Endodermal cell (in vitro differentiated cells): ENCODE results near the gene PDGFA. TPM values are rescaled to one million over a fixed set of nuclear protein-coding genes. Genes with fewer than 3 reads are reported as not detected.

Experiments
- DNase-seq: peaks from one replicate; pipeline ENCODE4 v3.0.0-alpha.2; 2017
- H3K27ac ChIP-seq: 2 replicates; pipeline ENCODE4 v1.5.1; 2013; ENCODE audit warnings: mild to moderate bottlenecking, low read depth, low read length, moderate library complexity
- H3K27me3 ChIP-seq: 2 replicates; pipeline ENCODE4 v1.6.1; 2013; ENCODE audit warnings: mild to moderate bottlenecking, low read length, moderate library complexity; ENCODE audit not compliant: insufficient read depth, control insufficient read depth, poor library complexity, severe bottlenecking
- H3K36me3 ChIP-seq: 2 replicates; pipeline ENCODE4 v1.7.0; 2013; ENCODE audit warnings: mild to moderate bottlenecking, low read length, moderate library complexity; ENCODE audit not compliant: control insufficient read depth, insufficient read depth
- H3K4me1 ChIP-seq: one replicate; pipeline ENCODE4 v1.7.0; 2013; ENCODE audit warnings: low read length; ENCODE audit not compliant: control insufficient read depth, insufficient read depth
- H3K4me3 ChIP-seq: 2 replicates; pipeline ENCODE4 v1.5.1; 2013; ENCODE audit warnings: mild to moderate bottlenecking, low read length, moderate library complexity
- H3K9ac ChIP-seq: 2 replicates; pipeline ENCODE4 v1.6.1; 2013; ENCODE audit warnings: mild to moderate bottlenecking, low read length, moderate library complexity; ENCODE audit not compliant: poor library complexity, severe bottlenecking; ENCODE audit errors: extremely low read depth
- H3K9me3 ChIP-seq: 2 replicates; pipeline ENCODE4 v1.6.1; 2013; ENCODE audit warnings: mild to moderate bottlenecking, low read length, moderate library complexity; ENCODE audit not compliant: control insufficient read depth
- H3K27ac Mint-ChIP-seq: 2 replicates; pipeline ENCODE4 v1.8.0; 2020; ENCODE audit warnings: mixed read lengths
- H3K27me3 Mint-ChIP-seq: 2 replicates; pipeline ENCODE4 v1.8.0; 2021; ENCODE audit warnings: mild to moderate bottlenecking, mixed read lengths; ENCODE audit not compliant: insufficient read depth
- H3K36me3 Mint-ChIP-seq: 2 replicates; pipeline ENCODE4 v1.8.0; 2020; ENCODE audit warnings: low read depth, mixed read lengths
- H3K4me1 Mint-ChIP-seq: 2 replicates; pipeline ENCODE4 v1.8.0; 2020; ENCODE audit warnings: mixed read lengths
- H3K4me3 Mint-ChIP-seq: 2 replicates; pipeline ENCODE4 v1.8.0; 2020; ENCODE audit warnings: mild to moderate bottlenecking, moderate library complexity, mixed read lengths
- H3K9me3 Mint-ChIP-seq: 2 replicates; pipeline ENCODE4 v1.8.0; 2020; ENCODE audit warnings: mild to moderate bottlenecking, mixed read lengths
- CTCF ChIP-seq: fragments of 200-600 bp; sonication (generic); conservative IDR thresholded peaks from 2 replicates; pipeline ENCODE4 v1.5.0; 2021; ENCODE audit warnings: antibody characterized with exemption, mild to moderate bottlenecking
- WGBS, 2 experiments: methylation state at CpG; one replicate each; pipeline versions ENCODE4 v1.1.5 to v1.1.7; 2013; ENCODE audit warnings: missing lambda C conversion rate in 2 of 2, mixed read lengths in 1 of 2; ENCODE audit not compliant: insufficient coverage in 1 of 2, insufficient read length in 1 of 2; 5-methylcytosine and 5-hydroxymethylcytosine counted together
- total RNA-seq, 2 donors: library from RNA; stranded (reverse); fragmentation: NEBNext Ultra II Directional in 1 of 2; extraction: Animal tissue kit (Norgen Biotek cat#: 25700) in 1 of 2; gene quantifications; 2 replicates in 1 of 2; 3 replicates in 1 of 2; pipeline ENCODE4 v1.2.1, GENCODE V29; 2021

PDGFA gene
- total RNA-seq, 2 donors from 2014 or later, result 11.9 to 24.1 TPM

- TF ChIP-seq CTCF, result no peak
- H3K27me3 Mint-ChIP-seq, result peaks cover 5% of the 10 kb centered on the region
- H3K36me3 ChIP-seq, result no peaks in the 10 kb centered on the region
- WGBS, 2 experiments, result 91 to 92% methylated on average over 20 to 34 of the region's 34 CpGs
- no peak for DNase-seq
- no peak overlapping the region for H3K4me3 Mint-ChIP-seq
- no peaks in the 10 kb centered on the region for H3K4me1 Mint-ChIP-seq
- H3K9ac ChIP-seq, result no peak overlapping the region
- no peak overlapping the region for H3K4me3 ChIP-seq
- peaks cover 12% of the 10 kb centered on the region for H3K9me3 Mint-ChIP-seq
- H3K36me3 Mint-ChIP-seq, result no peaks in the 10 kb centered on the region
- H3K9me3 ChIP-seq, result no peaks in the 10 kb centered on the region
- H3K27ac Mint-ChIP-seq, result no peak overlapping the region
- H3K27me3 ChIP-seq, result no peaks in the 10 kb centered on the region
- H3K4me1 ChIP-seq, result peaks cover 4% of the 10 kb centered on the region
- no peak overlapping the region for H3K27ac ChIP-seq
Measured at GRCh38 chr7:464454-465401, 54.9 kb downstream of the PDGFA start.

- Mint-ChIP-seq H3K36me3 (no peaks in the 10 kb centered on the region), H3K27me3 (peaks cover 5% of the 10 kb centered on the region), H3K4me1 (no peaks in the 10 kb centered on the region), H3K4me3 (no peak overlapping the region), H3K9me3 (peaks cover 12% of the 10 kb centered on the region), H3K27ac (no peak overlapping the region)
- no peaks in the 10 kb centered on the region for H3K9me3 ChIP-seq
- TF ChIP-seq CTCF, result no peak
- no peaks in the 10 kb centered on the region for H3K36me3 ChIP-seq
- H3K4me3 ChIP-seq, result no peak overlapping the region
- no peak overlapping the region for H3K9ac ChIP-seq
- DNase-seq, result no peak
- no peaks in the 10 kb centered on the region for H3K27me3 ChIP-seq
- peaks cover 4% of the 10 kb centered on the region for H3K4me1 ChIP-seq
- no peak overlapping the region for H3K27ac ChIP-seq
- 94% methylated on average over 29 to 35 of the region's 35 CpGs for WGBS, 2 experiments
Measured at GRCh38 chr7:463817-464453, 55.7 kb downstream of the PDGFA start.

- Histone ChIP-seq H3K9me3 (no peaks in the 10 kb centered on the region), H3K27ac (no peak overlapping the region), H3K27me3 (no peaks in the 10 kb centered on the region), H3K4me1 (peaks cover 4% of the 10 kb centered on the region), H3K4me3 (no peak overlapping the region), H3K9ac (no peak overlapping the region), H3K36me3 (no peaks in the 10 kb centered on the region)
- Mint-ChIP-seq H3K9me3 (peaks cover 10% of the 10 kb centered on the region), H3K27me3 (peaks cover 5% of the 10 kb centered on the region), H3K36me3 (no peaks in the 10 kb centered on the region), H3K27ac (no peak overlapping the region), H3K4me3 (no peak overlapping the region), H3K4me1 (no peaks in the 10 kb centered on the region)
- DNase-seq, result no peak
- TF ChIP-seq CTCF, result no peak
- WGBS, 2 experiments, result 92 to 96% methylated on average over 21 to 36 of the region's 36 CpGs
Measured at GRCh38 chr7:463362-463781, 56.3 kb downstream of the PDGFA start.
